ENCODE measurements around the gene AKIP1. TPM values are rescaled to one million over a fixed set of nuclear protein-coding genes. Genes with fewer than 3 reads are reported as not detected.

The AKIP1 gene
- polyA plus RNA-seq, 1 experiment: 39.4 TPM

GRCh38 chr11:8927233-8927632, 16.2 kb downstream of the AKIP1 start:
- Histone ChIP-seq H3K36me3 (ENCODE audit: control insufficient read depth, insufficient read depth, low read length) (peaks cover 1% of the 10 kb centered on the region; the same call in 1 of the 2 replicates), H3K4me3 (ENCODE audit: low read depth, low read length) (no peak overlapping the region), H3K27me3 (ENCODE audit: control insufficient read depth, insufficient read depth, low read length) (no peaks in the 10 kb centered on the region)
- ChIA-PET POLR2A (no interaction called here), CTCF (no interaction called here)
- DNase-seq (ENCODE audit: low read depth): no peak
- no peak for TF ChIP-seq CTCF (IDR thresholded peaks at IDR 0.05; ENCODE audit: insufficient read depth, low read depth, low read length)

- peaks cover 1% of the 10 kb centered on the region; the same call in 1 of the 2 replicates for H3K36me3 ChIP-seq (ENCODE audit: control insufficient read depth, insufficient read depth, low read length)
- no peak for TF ChIP-seq CTCF (IDR thresholded peaks at IDR 0.05; ENCODE audit: insufficient read depth, low read depth, low read length)
- no peak for DNase-seq (ENCODE audit: low read depth)
- H3K27me3 ChIP-seq (ENCODE audit: control insufficient read depth, insufficient read depth, low read length): no peaks in the 10 kb centered on the region
- no peak overlapping the region for H3K4me3 ChIP-seq (ENCODE audit: low read depth, low read length)
- ChIA-PET POLR2A (no interaction called here), CTCF (interaction anchor here (0.7 kb wide), 1 partner anchor 88 kb away, joined by 3 read pairs; no protein-coding TSS in a partner anchor)
Measured at GRCh38 chr11:8928205-8928604, 17.2 kb downstream of the AKIP1 start.

- no peak for DNase-seq (ENCODE audit: low read depth)
- TF ChIP-seq CTCF (IDR thresholded peaks at IDR 0.05; ENCODE audit: insufficient read depth, low read depth, low read length): no peak
- Histone ChIP-seq H3K36me3 (ENCODE audit: control insufficient read depth, insufficient read depth, low read length) (peaks cover 1% of the 10 kb centered on the region; the same call in 1 of the 2 replicates), H3K27me3 (ENCODE audit: control insufficient read depth, insufficient read depth, low read length) (no peaks in the 10 kb centered on the region), H3K4me3 (ENCODE audit: low read depth, low read length) (no peak overlapping the region)
- ChIA-PET POLR2A (no interaction called here), CTCF (interaction anchor here (0.7 to 1.7 kb wide), 3 partner anchors 11 to 142 kb away, joined by 3 to 6 read pairs (median 3); no protein-coding TSS in a partner anchor)
Measured at GRCh38 chr11:8928981-8929615, 18.1 kb downstream of the AKIP1 start.

- POLR2A ChIA-PET: no interaction called here
- Histone ChIP-seq H3K4me3 (ENCODE audit: low read depth, low read length) (no peak overlapping the region), H3K36me3 (ENCODE audit: control insufficient read depth, insufficient read depth, low read length) (no peaks in the 10 kb centered on the region), H3K27me3 (ENCODE audit: control insufficient read depth, insufficient read depth, low read length) (no peaks in the 10 kb centered on the region)
- CTCF ChIA-PET: interaction anchor here (1.1 to 1.7 kb wide), 3 partner anchors 9 to 143 kb away, joined by 3 read pairs; no protein-coding TSS in a partner anchor
- no peak for DNase-seq (ENCODE audit: low read depth)
- TF ChIP-seq CTCF (IDR thresholded peaks at IDR 0.05; ENCODE audit: insufficient read depth, low read depth, low read length): no peak
Measured at GRCh38 chr11:8930456-8931175, 19.6 kb downstream of the AKIP1 start.

- ChIA-PET POLR2A (no interaction called here), CTCF (interaction anchor here (0.5 kb wide), 1 partner anchor 1390 kb away, joined by 3 read pairs; no protein-coding TSS in a partner anchor)
- no peaks in the 10 kb centered on the region for H3K36me3 ChIP-seq (ENCODE audit: control insufficient read depth, insufficient read depth, low read length)
- DNase-seq (ENCODE audit: low read depth): no peak
- no peak for TF ChIP-seq CTCF (IDR thresholded peaks at IDR 0.05; ENCODE audit: insufficient read depth, low read depth, low read length)
- H3K27me3 ChIP-seq (ENCODE audit: control insufficient read depth, insufficient read depth, low read length): no peaks in the 10 kb centered on the region
- H3K4me3 ChIP-seq (ENCODE audit: low read depth, low read length): no peak within 1 kb of the TSS
Measured at GRCh38 chr11:8932564-8933180, 21.7 kb downstream of the AKIP1 start, which contains the start of gene C11orf16. Gene C11orf16, minus strand, starts transcription at chr11:8932947. Its CDS starts 639 bp downstream, at chr11:8932308.
